NCI-H526 treated with DMSO at 0.1 percent for 48 hours (cell line): ENCODE data around the gene ZNF550.
"Not testable (repeated sequence)": the region's sequence is repeated elsewhere in the genome, so short reads cannot be mapped to it uniquely, and the experiment has no call there.

Experiments used
- DNase-seq: peaks from one replicate; lab custom pipeline; 2025; lab: John Stamatoyannopoulos, UW

Gene ZNF550

GRCh38 chr19:57527136-57527881, 32.4 kb downstream of the ZNF550 start, which contains the start of gene ZNF549:
TSS of gene ZNF549 (plus strand) at chr19:57527356. CDS start at chr19:57527574, 218 bp downstream.
- peak; percentile 67 for DNase-seq

GRCh38 chr19:57518021-57518420, 41.6 kb downstream of the ZNF550 start:
- not testable (repeated sequence) for DNase-seq

- DNase-seq = no peak
Observed at GRCh38 chr19:57515255-57515654, 44.4 kb downstream of the ZNF550 start.

GRCh38 chr19:57512845-57513244, 46.8 kb downstream of the ZNF550 start:
- no peak for DNase-seq

GRCh38 chr19:57511484-57511883, 48.2 kb downstream of the ZNF550 start:
- no peak for DNase-seq

GRCh38 chr19:57506163-57506562, 53.5 kb downstream of the ZNF550 start:
- DNase-seq = no peak

GRCh38 chr19:57500400-57500799, 59.3 kb downstream of the ZNF550 start:
- DNase-seq = not testable (repeated sequence)

- peak; percentile 83 for DNase-seq
Observed at GRCh38 chr19:57499680-57500395, 59.8 kb downstream of the ZNF550 start, which contains the start of gene ZNF773. TSS of gene ZNF773 (plus strand) at chr19:57499938. CDS start at chr19:57500081, 143 bp downstream.

GRCh38 chr19:57499332-57499679, 60.4 kb downstream of the ZNF550 start:
- not testable (repeated sequence) for DNase-seq

GRCh38 chr19:57488299-57488644, 71.4 kb downstream of the ZNF550 start:
- DNase-seq = not testable (repeated sequence)

GRCh38 chr19:57487477-57488298, 72.0 kb downstream of the ZNF550 start, which contains the start of gene ZNF419:
TSS of gene ZNF419 (plus strand) at chr19:57487750. CDS start at chr19:57487951, 201 bp downstream.
- peak; percentile 82 for DNase-seq
